Stimulated activated memory B cell treated with anti-CD40 and anti-IgM and Interleukin-4, amounts not matched to agents 10 μg/mL and 1 μg/mL and 100 μg/mL, for 72 hours (primary cell): ENCODE measurements around the gene PRDM2.
A peak's percentile ranks its signal among the peaks of the same experiment; 100 is the strongest.
"Not testable (repeated sequence)": the region's sequence is repeated elsewhere in the genome, so short reads cannot be mapped to it uniquely, and the experiment has no call there.

Experiments
- ATAC-seq: fragments of 150-1000 bp; cut with Tn5 transposase; 2 replicates; pipeline ENCODE4 v1.10.0; 2021
- H3K27ac Mint-ChIP-seq: one replicate; pipeline ENCODE4 v1.8.0; 2022; ENCODE audit warnings: mild to moderate bottlenecking, mixed read lengths
- H3K27me3 Mint-ChIP-seq: one replicate; pipeline ENCODE4 v1.8.0; 2022; ENCODE audit warnings: mixed read lengths
- H3K36me3 Mint-ChIP-seq: one replicate; pipeline ENCODE4 v1.8.0; 2022; ENCODE audit warnings: mixed read lengths
- H3K4me1 Mint-ChIP-seq: one replicate; pipeline ENCODE4 v1.8.0; 2022; ENCODE audit warnings: mixed read lengths
- H3K4me3 Mint-ChIP-seq: one replicate; pipeline ENCODE4 v1.8.0; 2022; ENCODE audit warnings: mild to moderate bottlenecking, moderate library complexity, mixed read lengths
- H3K9me3 Mint-ChIP-seq: one replicate; pipeline ENCODE4 v1.8.0; 2022; ENCODE audit warnings: mixed read lengths

Gene PRDM2, protein sequence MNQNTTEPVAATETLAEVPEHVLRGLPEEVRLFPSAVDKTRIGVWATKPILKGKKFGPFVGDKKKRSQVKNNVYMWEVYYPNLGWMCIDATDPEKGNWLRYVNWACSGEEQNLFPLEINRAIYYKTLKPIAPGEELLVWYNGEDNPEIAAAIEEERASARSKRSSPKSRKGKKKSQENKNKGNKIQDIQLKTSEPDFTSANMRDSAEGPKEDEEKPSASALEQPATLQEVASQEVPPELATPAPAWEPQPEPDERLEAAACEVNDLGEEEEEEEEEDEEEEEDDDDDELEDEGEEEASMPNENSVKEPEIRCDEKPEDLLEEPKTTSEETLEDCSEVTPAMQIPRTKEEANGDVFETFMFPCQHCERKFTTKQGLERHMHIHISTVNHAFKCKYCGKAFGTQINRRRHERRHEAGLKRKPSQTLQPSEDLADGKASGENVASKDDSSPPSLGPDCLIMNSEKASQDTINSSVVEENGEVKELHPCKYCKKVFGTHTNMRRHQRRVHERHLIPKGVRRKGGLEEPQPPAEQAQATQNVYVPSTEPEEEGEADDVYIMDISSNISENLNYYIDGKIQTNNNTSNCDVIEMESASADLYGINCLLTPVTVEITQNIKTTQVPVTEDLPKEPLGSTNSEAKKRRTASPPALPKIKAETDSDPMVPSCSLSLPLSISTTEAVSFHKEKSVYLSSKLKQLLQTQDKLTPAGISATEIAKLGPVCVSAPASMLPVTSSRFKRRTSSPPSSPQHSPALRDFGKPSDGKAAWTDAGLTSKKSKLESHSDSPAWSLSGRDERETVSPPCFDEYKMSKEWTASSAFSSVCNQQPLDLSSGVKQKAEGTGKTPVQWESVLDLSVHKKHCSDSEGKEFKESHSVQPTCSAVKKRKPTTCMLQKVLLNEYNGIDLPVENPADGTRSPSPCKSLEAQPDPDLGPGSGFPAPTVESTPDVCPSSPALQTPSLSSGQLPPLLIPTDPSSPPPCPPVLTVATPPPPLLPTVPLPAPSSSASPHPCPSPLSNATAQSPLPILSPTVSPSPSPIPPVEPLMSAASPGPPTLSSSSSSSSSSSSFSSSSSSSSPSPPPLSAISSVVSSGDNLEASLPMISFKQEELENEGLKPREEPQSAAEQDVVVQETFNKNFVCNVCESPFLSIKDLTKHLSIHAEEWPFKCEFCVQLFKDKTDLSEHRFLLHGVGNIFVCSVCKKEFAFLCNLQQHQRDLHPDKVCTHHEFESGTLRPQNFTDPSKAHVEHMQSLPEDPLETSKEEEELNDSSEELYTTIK (N-terminal part only)

GRCh38 chr1:13699936-13700520 is at the start of gene PRDM2:
Gene PRDM2 (plus strand): TSS chr1:13700188. CDS start chr1:13715606, 15,418 bp downstream.
- ATAC-seq: peak; percentile 76
- H3K36me3 Mint-ChIP-seq: peaks cover 28% of the 10 kb centered on the region
- H3K9me3 Mint-ChIP-seq: peaks cover 6% of the 10 kb centered on the region
- peak within 1 kb of the TSS; percentile 88 for H3K4me3 Mint-ChIP-seq
- H3K27ac Mint-ChIP-seq: peak within 1 kb of the TSS; percentile 100
- H3K4me1 Mint-ChIP-seq: peaks cover 30% of the 10 kb centered on the region
- H3K27me3 Mint-ChIP-seq: no peaks in the 10 kb centered on the region

GRCh38 chr1:13651279-13651678 is 48.7 kb upstream of the PRDM2 start:
- Mint-ChIP-seq H3K4me3 (no peak overlapping the region), H3K4me1 (no peaks in the 10 kb centered on the region), H3K36me3 (no peaks in the 10 kb centered on the region), H3K27me3 (no peaks in the 10 kb centered on the region), H3K27ac (no peak overlapping the region), H3K9me3 (peaks cover 8% of the 10 kb centered on the region)
- ATAC-seq: no peak

DNA sequence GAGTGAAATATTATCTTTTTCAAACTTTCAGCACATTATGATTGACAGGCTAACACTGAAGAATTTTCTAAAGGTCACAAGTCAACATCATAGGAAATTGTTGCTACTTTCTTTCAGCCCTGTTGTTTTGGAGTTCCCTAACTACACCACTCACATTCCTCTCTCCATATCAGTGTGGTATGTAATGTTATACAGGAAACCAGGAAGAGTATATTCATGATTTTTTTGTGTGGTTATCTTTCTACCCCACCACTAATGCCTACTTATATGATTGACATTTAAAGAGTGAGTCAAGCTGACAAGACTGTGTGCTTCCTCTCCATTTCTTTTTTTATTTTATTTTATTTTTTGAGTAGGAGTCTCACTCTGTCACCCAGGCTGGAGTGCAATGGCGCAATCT is 47.8 kb upstream of the PRDM2 start:
- no peak overlapping the region for H3K4me3 Mint-ChIP-seq
- no peak overlapping the region for H3K27ac Mint-ChIP-seq
- H3K4me1 Mint-ChIP-seq: no peaks in the 10 kb centered on the region
- H3K27me3 Mint-ChIP-seq: no peaks in the 10 kb centered on the region
- peaks cover 8% of the 10 kb centered on the region for H3K9me3 Mint-ChIP-seq
- ATAC-seq: no peak
- no peaks in the 10 kb centered on the region for H3K36me3 Mint-ChIP-seq

- Mint-ChIP-seq H3K36me3 (peaks cover 5% of the 10 kb centered on the region), H3K4me3 (no peak overlapping the region), H3K4me1 (peaks cover 13% of the 10 kb centered on the region), H3K27ac (peak overlapping the region; percentile 6), H3K27me3 (no peaks in the 10 kb centered on the region), H3K9me3 (peaks cover 3% of the 10 kb centered on the region)
- ATAC-seq: no peak
Observed at GRCh38 chr1:13661539-13661938, 38.4 kb upstream of the PRDM2 start.

DNA sequence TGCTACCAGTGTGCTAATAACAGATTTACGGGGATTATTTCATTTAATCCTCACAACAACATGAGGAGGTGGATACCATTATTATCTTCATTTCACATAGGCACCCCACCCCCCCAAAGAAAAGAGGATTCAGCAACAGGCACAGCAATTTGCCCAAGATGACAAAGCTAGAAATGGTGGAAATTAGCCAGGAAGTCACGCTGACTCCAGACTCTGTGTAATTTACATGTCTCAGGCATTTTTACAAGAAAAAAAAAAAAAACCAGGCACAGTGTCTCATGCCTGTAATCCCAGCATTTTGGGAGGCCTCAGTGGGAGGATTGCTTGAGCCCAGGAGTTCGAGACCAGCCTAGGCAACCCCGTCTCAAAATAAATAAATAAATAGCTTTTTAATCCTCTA is 37.5 kb upstream of the PRDM2 start:
- Mint-ChIP-seq H3K9me3 (peaks cover 3% of the 10 kb centered on the region), H3K27ac (peak overlapping the region; percentile 6), H3K4me1 (peaks cover 23% of the 10 kb centered on the region), H3K27me3 (no peaks in the 10 kb centered on the region), H3K4me3 (no peak overlapping the region), H3K36me3 (peaks cover 5% of the 10 kb centered on the region)
- no peak for ATAC-seq

DNA sequence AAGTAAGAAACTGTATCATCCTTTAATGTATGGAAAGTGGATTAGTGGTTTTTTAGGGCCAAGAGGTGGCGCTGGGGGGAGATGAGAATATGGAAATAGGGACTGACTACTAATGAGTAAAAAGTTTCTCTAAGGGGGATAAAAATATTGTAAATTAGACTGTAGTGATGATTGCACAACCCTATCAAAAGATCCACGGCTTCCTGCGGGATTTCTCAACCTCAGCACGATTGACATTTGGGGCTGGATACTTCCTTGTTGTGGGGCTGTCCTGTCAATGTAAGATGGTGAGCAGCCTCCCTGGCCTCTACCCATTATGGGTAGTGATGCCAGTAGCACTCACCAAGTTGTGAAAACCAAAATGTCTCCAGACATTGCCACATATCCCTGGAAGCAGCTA is 36.0 kb upstream of the PRDM2 start:
- peak overlapping the region; percentile 15 for H3K27ac Mint-ChIP-seq
- no peak overlapping the region for H3K4me3 Mint-ChIP-seq

GRCh38 chr1:13664451-13664850 is 35.5 kb upstream of the PRDM2 start:
- Mint-ChIP-seq H3K27me3 (no peaks in the 10 kb centered on the region), H3K4me1 (peaks cover 38% of the 10 kb centered on the region), H3K9me3 (peaks cover under 1% of the 10 kb centered on the region), H3K4me3 (no peak overlapping the region), H3K36me3 (peaks cover 2% of the 10 kb centered on the region), H3K27ac (peak overlapping the region; percentile 15)
- ATAC-seq: no peak

More for the DNA sequence above, 36.0 kb upstream of the PRDM2 start:
- peaks cover 5% of the 10 kb centered on the region for H3K36me3 Mint-ChIP-seq
- peaks cover 3% of the 10 kb centered on the region for H3K9me3 Mint-ChIP-seq
- ATAC-seq: no peak
- H3K4me1 Mint-ChIP-seq: peaks cover 38% of the 10 kb centered on the region
- no peaks in the 10 kb centered on the region for H3K27me3 Mint-ChIP-seq

GRCh38 chr1:13666317-13666716 is 33.7 kb upstream of the PRDM2 start:
- peaks cover 38% of the 10 kb centered on the region for H3K4me1 Mint-ChIP-seq
- H3K4me3 Mint-ChIP-seq: no peak overlapping the region
- ATAC-seq: no peak
- no peaks in the 10 kb centered on the region for H3K36me3 Mint-ChIP-seq
- H3K27me3 Mint-ChIP-seq: no peaks in the 10 kb centered on the region
- peaks cover 2% of the 10 kb centered on the region for H3K9me3 Mint-ChIP-seq
- peak overlapping the region; percentile 79 for H3K27ac Mint-ChIP-seq

DNA sequence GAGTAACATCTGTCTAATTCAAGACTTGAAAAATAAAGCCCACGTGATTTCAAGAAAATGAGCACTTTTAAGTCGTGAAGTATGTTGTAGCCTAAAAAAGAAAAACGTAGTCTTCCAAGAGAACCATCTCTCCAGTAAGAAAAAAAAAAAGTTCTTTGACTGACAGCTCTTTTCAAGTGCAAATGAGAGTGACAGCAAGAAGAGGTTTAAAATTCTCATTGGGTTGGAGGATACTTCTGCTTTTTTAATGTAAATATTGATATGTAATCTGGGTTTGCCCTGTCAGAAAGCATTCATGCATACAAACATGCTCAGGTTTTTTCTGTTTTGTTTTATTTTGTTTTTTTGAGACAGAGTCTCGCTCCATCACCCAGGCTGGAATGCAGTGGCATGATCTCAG is 32.3 kb upstream of the PRDM2 start:
- Mint-ChIP-seq H3K27me3 (no peaks in the 10 kb centered on the region), H3K36me3 (no peaks in the 10 kb centered on the region), H3K4me1 (peaks cover 38% of the 10 kb centered on the region), H3K27ac (peak overlapping the region; percentile 79), H3K9me3 (peaks cover 2% of the 10 kb centered on the region), H3K4me3 (peak overlapping the region; percentile 67)
- ATAC-seq: peak; percentile 90

DNA sequence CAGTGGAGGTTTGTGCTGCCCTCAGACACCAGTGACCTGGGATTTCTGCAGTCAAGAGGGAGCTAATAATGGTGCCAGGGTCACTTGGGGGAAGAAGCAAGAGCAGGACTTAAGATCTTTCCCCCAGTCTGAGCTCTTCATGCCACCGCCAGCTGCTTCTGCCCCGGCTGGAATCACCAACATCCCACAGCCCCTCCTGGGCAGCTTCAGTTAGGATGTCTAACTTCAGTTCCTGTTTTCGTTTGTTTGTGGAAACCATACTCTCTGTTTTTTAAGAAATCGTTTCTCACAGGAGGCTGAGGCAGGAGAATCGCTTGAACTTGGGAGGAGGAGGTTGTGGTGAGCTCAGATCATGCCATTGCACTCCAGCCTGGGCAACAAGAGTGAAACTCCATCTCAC is 25.6 kb upstream of the PRDM2 start:
- peaks cover 19% of the 10 kb centered on the region for H3K4me1 Mint-ChIP-seq
- H3K9me3 Mint-ChIP-seq: peaks cover 2% of the 10 kb centered on the region
- H3K4me3 Mint-ChIP-seq: no peak overlapping the region
- no peak for ATAC-seq
- H3K27me3 Mint-ChIP-seq: no peaks in the 10 kb centered on the region
- H3K36me3 Mint-ChIP-seq: no peaks in the 10 kb centered on the region
- H3K27ac Mint-ChIP-seq: peak overlapping the region; percentile 76

- ATAC-seq: no peak
- H3K36me3 Mint-ChIP-seq: no peaks in the 10 kb centered on the region
- H3K27ac Mint-ChIP-seq: no peak overlapping the region
Observed at GRCh38 chr1:13675151-13675651, 24.8 kb upstream of the PRDM2 start.

DNA sequence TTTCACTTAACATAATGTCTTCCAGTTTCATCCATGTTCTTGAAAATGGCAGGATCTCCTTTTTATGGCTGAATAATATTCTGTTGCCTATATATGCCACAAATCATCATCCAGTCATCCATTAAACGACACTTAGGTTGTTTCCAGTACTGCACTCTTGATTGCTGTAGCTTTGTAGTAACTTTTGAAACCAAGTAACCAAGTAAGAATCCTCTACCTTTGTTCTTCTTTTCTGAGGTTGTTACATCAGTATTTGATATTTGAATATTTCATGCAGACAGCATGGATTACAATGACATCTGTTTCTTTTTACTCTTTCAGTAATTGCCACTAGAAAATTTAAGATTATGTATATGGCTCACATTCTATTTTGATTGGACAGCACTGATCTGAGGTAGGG is 22.1 kb upstream of the PRDM2 start:
- H3K27me3 Mint-ChIP-seq: no peaks in the 10 kb centered on the region

More at GRCh38 chr1:13675151-13675651, 24.8 kb upstream of the PRDM2 start:
- Mint-ChIP-seq H3K4me1 (peaks cover 19% of the 10 kb centered on the region), H3K27me3 (no peaks in the 10 kb centered on the region), H3K9me3 (no peaks in the 10 kb centered on the region), H3K4me3 (no peak overlapping the region)

DNA sequence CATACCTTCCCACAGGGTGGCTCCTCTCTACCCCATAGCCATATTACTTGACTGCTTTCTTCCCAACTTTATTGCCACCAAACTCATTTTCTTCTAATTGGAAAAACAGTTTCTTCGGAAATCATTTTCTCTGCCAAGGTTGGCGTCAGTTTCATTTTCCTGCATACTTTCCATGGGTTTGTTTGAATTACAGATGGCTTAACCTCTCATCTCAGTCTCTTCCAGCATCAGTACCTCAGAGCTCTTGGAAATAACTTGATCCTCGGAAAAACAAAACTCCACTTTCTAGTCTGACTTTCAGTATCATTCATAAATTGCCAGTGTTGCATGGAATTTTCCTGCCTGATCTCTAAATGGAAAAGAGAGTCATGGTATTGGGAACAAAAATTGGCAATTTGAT is 20.3 kb upstream of the PRDM2 start:
- no peak for ATAC-seq
- H3K36me3 Mint-ChIP-seq: no peaks in the 10 kb centered on the region
- H3K4me3 Mint-ChIP-seq: no peak overlapping the region
- no peak overlapping the region for H3K27ac Mint-ChIP-seq
- H3K4me1 Mint-ChIP-seq: peaks cover 17% of the 10 kb centered on the region
- no peaks in the 10 kb centered on the region for H3K9me3 Mint-ChIP-seq
- no peaks in the 10 kb centered on the region for H3K27me3 Mint-ChIP-seq

More for the DNA sequence above, 22.1 kb upstream of the PRDM2 start:
- Mint-ChIP-seq H3K27ac (no peak overlapping the region), H3K36me3 (no peaks in the 10 kb centered on the region), H3K4me3 (no peak overlapping the region), H3K9me3 (no peaks in the 10 kb centered on the region), H3K4me1 (peaks cover 22% of the 10 kb centered on the region)
- no peak for ATAC-seq

- not testable (repeated sequence) for H3K4me3 Mint-ChIP-seq, H3K36me3 Mint-ChIP-seq, H3K4me1 Mint-ChIP-seq, H3K27me3 Mint-ChIP-seq, H3K9me3 Mint-ChIP-seq, H3K27ac Mint-ChIP-seq, ATAC-seq
Observed at GRCh38 chr1:13680609-13681008, 19.4 kb upstream of the PRDM2 start.
